Hematopoietic multipotent progenitor cell treated with erythropoietin and hydrocortisone succinate and interleukin-3 and kit ligand, for 4 days (in vitro differentiated cells): ENCODE measurements around the gene PKN2.

ENCODE experiments used
- DNase-seq: peaks from one replicate; pipeline ENCODE4 v3.0.0-alpha.2; 2015

PKN2 gene

GRCh38 chr1:88683541-88684481, at the start of gene PKN2:
TSS of gene PKN2 (plus strand) at chr1:88684273. CDS start at chr1:88684581, 308 bp downstream.
- peak; percentile 100 for DNase-seq

GRCh38 chr1:88634538-88634937, 49.5 kb upstream of the PKN2 start:
- no peak for DNase-seq

GRCh38 chr1:88640060-88640459, 44.0 kb upstream of the PKN2 start:
- no peak for DNase-seq

GRCh38 chr1:88645886-88646285, 38.2 kb upstream of the PKN2 start:
- DNase-seq, result no peak

GRCh38 chr1:88646476-88647248, 37.4 kb upstream of the PKN2 start:
- no peak for DNase-seq

GRCh38 chr1:88647249-88647645, 36.8 kb upstream of the PKN2 start:
- peak; percentile 8 for DNase-seq

- no peak for DNase-seq
Measured at GRCh38 chr1:88647749-88648415, 36.2 kb upstream of the PKN2 start.

GRCh38 chr1:88648706-88649105, 35.4 kb upstream of the PKN2 start:
- DNase-seq, result no peak

GRCh38 chr1:88649932-88650331, 34.1 kb upstream of the PKN2 start:
- DNase-seq, result no peak

GRCh38 chr1:88650676-88651418, 33.2 kb upstream of the PKN2 start:
- no peak for DNase-seq

- no peak for DNase-seq
Measured at GRCh38 chr1:88655140-88655539, 28.9 kb upstream of the PKN2 start.

- DNase-seq, result peak; percentile 64
Measured at GRCh38 chr1:88655685-88656299, 28.3 kb upstream of the PKN2 start.

- no peak for DNase-seq
Measured at GRCh38 chr1:88658419-88658818, 25.7 kb upstream of the PKN2 start.

GRCh38 chr1:88659552-88659951, 24.5 kb upstream of the PKN2 start:
- DNase-seq, result no peak

- peak; percentile 12 for DNase-seq
Measured at GRCh38 chr1:88661188-88661587, 22.9 kb upstream of the PKN2 start.

- DNase-seq, result no peak
Measured at GRCh38 chr1:88661951-88662699, 21.9 kb upstream of the PKN2 start.

- no peak for DNase-seq
Measured at GRCh38 chr1:88662723-88663122, 21.4 kb upstream of the PKN2 start.

GRCh38 chr1:88668405-88668804, 15.7 kb upstream of the PKN2 start:
- no peak for DNase-seq

- no peak for DNase-seq
Measured at GRCh38 chr1:88670462-88670861, 13.6 kb upstream of the PKN2 start.

GRCh38 chr1:88673446-88673845, 10.6 kb upstream of the PKN2 start:
- no peak for DNase-seq

GRCh38 chr1:88678405-88678804, 5.7 kb upstream of the PKN2 start:
- peak; percentile 35 for DNase-seq
